Inflammatory macrophage treated with lipopolysaccharide for 4 hours (primary cell): ENCODE data around the gene TMEM117.
"Not testable (repeated sequence)": the region's sequence is repeated elsewhere in the genome, so short reads cannot be mapped to it uniquely, and the experiment has no call there.

ENCODE experiments used
- DNase-seq: peaks from one replicate; pipeline ENCODE4 v3.0.0-alpha.2; 2020

Gene TMEM117

DNA sequence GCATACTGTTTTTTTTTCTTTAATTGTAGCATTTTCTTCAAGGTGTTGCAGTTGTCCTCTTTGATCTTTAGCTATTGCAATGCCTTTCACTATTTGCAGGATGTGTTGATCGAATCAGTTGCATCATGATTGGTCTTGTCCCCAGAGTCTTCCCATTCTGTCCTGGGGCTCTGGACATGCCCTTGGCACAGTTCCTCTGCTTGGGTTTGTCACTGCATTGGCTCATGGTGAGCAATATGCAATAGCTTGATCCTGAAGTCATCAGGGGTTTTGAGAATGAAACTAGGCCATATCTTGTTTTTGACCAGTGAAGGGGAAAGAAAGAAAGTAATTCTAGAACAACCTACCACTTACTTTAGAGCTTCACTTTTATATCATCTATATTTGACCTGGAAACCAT is 281.5 kb downstream of the TMEM117 start:
- no peak for DNase-seq

DNA sequence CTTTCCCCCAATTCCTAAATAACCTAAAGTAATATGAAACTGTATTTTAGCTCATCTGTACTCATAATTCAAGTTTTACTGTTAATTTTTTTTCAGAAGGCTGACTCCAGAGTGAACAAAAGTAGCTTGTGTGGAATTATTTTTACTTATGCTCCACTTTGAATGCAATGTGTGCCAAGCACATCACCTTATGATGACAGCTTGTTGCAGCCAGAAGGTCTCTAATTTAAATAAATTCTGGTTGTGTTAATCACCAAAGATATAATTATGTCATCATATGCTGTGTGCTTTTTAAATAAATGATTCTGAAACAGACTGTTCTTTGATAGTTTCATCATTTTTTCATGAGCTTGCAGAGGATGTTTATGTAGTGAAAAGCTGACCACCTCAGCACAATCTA is 283.1 kb downstream of the TMEM117 start:
- no peak for DNase-seq

DNA sequence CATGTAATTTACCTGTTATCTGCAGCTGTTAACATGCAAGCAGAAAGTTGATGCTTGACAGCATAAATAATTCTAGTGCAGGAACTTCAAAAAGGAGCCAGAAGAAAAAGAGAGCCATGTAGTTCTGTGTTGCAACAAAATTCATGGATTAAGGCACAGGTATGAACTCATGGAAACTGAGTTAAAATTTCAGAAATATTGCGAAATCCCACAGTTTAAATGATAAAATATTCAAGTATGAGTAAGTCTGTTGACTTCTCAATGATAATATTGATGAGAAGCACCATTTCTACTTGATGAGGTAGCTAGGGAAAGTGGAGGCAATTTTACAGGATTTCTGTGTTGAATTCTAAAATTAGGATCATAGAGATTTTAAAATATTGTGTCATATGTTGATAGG is 290.9 kb downstream of the TMEM117 start:
- DNase-seq = no peak

DNA sequence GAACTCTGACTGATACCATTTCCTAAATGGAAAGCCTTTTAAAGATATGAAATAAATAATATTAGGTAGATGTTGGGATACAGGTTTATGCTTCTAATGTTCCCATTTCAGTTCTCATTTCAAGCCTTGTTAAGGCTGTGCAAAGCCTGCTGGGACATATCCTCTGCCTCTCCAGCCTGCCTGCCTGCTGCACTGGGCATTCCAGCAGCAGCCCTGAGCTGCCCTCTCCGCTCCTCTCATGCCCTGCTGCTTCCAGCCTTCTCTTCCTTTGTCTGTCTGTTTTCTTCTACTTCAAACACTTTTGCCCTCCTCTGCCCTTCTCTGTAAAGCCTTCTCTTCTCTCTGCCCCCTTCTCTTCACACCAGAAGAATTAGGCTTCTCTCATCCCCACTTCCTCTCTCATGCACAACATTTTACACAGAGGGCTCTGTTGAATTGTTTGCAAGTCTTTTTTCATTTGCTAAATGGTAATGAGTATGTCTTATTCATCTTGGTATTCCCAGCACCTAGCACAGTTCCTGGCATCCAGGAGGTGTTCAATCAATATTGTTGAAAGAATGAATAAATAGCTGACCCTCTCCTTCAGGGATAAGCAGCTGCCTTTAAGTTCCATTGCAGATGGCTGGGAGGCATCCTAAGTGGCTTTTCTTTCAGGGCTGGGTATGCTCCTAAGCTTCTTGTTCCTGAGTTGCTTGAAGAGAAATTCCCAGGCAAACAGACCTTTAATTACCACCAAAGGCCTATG is 292.3 kb downstream of the TMEM117 start:
- DNase-seq = no peak

DNA sequence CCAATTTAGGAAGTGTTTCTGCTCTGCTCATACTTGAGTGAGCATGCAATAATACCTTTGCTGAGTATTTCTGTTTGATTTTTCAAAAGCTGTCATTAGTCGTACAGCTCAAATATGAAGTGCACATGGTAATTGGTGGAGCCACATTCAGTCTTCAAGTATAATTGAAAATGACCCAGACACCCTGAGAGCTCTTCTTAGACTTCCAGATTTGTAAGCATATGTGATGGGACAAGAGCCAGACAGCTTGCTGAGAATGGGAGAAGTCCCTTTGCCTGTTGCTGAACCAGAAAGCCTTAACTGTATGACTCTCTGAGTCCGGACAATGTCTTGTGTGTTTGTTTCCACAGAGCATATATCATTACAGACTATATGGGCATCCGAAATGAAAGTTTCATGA is 307.3 kb downstream of the TMEM117 start:
- DNase-seq = no peak

DNA sequence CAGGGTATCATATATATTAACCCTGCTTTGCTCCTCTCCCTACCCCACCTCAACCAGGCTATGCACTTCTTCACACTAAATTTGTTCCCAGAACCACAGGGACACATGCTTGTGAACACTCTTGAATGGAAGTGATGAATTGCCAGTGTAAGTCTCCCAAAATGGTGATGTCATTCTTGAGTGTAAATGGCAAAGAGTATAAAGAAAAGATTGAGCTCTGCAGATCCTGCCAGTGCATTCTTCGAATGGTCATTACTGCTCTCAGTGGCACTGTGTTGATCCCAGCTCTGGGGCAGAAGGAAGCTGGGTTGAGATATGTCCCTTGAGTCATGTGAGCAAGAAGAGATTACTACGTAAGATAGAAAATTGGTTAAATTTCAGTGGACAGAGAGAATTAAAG is 313.1 kb downstream of the TMEM117 start:
- no peak for DNase-seq

DNA sequence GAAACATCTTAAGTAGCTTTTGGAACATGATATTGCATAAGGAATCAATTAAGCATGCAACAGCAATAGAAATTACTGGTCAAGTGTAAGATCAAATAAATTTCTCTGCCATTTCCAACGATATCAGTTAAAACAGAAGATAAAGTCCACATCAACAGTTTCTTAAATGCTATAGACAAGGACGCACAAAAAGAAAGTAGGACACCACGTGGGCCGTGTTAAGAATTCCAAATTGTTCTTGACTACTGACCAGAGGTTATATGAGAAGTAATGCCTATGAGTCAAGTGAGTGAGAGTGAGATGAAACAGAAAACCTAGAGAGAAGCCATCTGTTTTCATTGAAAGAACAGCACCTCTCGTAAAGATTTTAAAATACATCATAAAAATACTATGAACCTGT is 318.2 kb downstream of the TMEM117 start:
- no peak for DNase-seq

DNA sequence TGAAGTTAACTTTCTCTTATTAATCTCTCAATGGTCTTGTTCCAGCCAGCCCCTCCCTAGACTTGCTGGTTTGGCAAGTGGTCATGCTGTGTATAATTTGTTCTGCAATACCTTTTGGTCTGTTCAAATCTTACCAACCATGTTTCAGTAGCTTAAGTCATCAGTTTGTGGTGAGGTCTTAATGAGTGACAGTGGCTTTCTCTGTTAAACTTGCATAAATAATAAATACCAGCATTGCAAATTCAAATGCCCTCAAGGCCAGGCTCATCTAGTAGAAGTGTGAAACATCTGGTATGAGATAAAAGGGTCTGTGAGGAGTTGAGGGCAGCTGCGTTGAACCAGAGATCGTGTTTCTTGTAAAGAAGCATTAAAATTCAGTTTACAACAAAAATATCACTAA is 319.5 kb downstream of the TMEM117 start:
- no peak for DNase-seq

DNA sequence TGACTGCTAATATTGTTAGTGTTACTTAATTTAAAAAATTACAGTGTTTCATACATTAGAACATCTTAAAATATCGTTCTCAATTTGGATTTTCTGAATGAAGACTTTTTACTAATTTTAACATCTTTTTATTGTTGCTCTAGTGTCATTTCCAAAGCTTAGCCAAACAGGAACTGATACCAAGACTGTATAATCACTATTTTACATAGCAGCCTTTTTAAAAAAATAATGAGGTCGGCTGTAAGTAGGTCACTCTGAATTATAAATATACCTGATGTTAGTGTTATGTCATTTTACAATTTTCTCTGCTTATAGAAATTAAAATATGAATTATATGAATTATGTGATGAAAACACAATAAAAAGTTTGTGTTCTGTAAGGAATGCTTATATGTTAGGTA is 321.5 kb downstream of the TMEM117 start:
- no peak for DNase-seq

DNA sequence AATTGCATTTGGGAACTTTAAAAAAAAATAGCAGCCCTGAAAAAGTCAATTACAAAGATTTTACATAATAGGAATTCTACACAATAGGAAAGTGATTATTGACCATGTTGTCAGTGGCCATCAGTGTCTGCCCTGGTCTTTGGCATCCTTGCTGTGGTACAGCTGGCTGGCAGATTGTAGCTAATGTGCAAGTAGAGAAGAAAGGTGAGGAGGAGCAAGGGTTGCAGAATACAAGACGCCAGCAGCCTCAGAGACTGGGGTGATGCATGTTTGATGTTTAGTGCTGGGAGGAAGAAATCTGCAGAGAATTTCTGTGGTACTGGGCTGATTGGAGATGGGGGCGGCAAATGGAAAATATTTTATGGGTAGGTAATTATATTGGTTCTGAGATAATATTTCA is 322.9 kb downstream of the TMEM117 start:
- no peak for DNase-seq

DNA sequence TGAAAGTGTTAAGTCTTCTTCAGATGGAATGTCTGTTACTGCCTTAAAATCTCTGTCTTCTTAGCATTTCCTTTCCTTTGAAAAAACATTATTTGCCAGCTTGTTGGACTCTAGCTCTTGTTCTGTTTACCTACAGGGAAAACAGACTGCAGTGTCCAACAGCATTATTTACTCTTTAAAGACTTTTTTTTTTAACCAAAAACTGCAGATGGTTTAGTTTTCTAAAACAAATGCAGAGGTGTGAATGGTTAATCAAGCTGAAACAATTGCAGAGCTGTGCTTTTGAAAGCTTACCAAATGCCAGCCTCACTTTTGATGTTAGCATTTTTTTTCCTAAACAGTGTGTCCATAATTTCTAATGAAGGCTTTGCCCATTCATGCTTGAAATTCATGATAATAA is 323.3 kb downstream of the TMEM117 start:
- DNase-seq = no peak

DNA sequence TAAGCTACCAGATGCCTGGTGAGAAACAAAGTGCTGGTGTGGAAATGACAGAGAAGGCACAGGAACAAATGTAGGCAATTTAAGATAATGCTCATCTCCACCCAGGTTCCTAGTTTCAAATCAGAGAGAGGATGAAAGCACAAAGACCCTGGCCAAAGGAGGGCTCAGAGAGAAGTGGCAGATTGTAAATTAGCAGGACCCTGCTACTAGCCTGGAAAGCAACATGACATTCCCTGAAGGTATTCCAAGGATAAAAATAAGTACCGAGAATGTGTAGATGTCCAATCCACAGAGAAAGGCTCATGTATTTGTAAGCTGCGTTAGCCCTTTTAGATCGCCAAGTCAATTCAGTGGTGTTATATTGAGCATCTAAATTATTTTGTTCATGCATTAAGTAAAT is 324.0 kb downstream of the TMEM117 start:
- DNase-seq = no peak

DNA sequence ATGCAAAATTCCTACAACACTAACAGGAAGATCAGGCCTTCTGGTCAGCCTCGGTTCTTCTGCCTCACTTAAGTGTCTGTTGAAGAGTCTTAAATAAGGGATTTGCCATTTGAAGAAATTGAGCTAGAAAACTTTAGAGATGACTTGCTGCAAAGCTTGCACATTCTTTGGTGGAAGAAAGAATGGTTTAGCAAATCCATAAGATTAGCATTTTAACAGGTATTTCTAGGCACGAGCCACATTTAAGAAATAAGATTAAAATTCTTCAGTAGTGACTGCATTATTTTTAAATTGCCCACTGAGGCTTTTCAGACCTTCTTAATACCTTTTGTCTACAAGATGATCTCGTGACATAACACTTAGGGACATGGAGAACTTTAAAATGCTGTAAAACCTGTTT is 327.1 kb downstream of the TMEM117 start:
- no peak for DNase-seq

DNA sequence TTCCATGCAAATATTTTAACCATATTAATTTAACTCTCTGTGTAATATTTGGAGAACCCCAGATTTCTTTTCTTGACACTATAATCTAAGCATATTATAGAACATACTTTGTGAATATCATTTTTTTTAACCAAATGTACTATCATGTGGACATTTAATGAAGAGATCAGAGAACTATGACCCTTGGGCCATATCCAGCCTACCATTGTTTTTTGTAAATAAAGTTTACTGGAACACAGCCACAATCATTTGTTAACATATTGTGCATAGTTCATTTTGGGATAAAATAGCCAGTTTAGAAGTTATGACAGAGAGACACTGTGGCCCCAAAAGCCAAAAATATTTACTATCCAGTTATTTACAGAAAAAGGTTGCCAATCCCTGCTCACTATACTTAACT is 338.2 kb downstream of the TMEM117 start:
- DNase-seq = no peak

DNA sequence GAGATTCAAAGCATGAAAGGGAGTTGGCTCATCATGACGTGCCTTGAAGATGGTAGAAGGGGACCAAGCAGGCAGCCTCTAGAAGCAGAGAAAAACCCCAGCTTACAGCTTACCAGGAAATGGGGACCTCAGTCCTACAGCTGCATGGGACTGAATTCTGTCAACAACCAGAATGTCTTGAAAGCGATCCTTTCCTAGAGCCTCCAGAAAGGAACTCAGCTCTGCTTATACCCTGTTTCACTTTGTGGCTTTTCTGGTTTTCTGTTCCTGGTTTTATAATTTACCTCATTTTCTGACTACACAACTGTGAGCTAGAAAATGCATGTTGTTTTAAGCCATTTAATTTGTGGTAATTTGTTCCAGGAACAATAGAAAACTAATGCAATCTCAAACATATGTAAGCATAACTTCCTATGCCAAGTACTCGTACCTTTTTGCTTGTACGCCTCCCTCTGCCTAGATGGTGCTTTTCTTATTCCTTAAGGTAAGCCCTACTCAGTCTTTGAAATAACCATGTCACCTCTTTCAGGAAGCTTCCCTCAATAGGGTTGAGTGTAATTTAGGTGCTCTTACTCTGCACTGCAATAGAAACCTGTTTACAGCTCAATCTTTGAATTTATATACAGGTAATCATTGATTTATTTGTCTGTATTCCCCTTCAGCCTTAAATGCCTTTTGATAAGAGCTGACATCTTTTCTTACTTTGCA is 348.8 kb downstream of the TMEM117 start:
- no peak for DNase-seq

DNA sequence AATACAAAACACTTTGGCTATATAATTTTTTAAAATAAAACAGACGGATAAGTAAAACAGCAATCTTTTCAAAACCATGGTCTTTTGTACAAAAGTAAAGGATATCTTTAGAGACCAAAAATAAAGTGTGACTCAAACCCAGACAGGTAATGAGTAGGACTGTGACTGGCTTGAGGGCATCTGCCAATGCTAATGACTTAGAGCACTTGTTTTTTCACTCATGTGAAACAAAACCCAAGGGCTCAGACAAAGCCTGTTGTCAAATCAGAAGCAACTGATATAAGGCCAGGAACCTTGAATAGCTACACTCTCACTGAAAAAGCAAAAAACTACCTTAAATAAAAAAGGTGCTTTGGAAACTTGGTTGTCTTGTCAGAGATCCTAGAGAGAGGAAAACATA is 357.4 kb downstream of the TMEM117 start:
- DNase-seq = no peak

DNA sequence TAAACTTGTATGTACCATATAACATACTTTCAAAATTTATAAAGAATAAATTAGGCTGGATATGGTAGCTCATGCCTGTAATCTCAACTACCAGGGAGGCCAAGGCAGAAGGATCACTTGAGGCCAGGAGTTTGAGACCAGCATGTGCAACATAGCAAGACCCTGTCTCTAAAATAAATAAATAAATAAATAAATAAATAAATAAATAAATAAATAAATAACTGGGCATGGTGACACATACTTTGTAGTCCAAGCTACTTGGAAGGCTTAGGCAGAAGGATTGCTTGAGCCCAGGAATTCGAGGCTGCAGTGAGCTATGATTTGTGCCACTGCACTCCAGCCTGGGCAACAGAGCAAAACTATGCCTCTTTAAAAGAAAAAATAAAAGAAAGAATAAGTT is 359.8 kb downstream of the TMEM117 start:
- DNase-seq = not testable (repeated sequence)

DNA sequence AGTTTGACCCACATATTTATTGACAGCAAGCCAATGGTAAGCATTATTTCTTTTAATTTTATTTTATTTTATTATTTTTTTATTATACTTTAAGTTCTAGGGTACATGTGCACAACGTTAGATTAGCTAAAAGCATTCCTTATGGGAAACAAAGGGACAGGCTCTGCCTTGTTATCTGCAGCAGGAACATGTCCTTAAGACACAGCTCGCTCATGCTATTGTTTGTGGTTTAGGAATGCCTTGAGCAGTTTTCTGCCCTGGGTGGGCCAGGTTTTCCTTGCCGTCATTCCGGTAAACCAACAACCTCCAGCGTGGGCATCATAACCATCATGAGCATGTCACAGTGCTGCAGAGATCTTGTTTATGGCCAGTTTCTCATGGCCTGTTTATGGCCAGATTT is 370.2 kb downstream of the TMEM117 start:
- no peak for DNase-seq

DNA sequence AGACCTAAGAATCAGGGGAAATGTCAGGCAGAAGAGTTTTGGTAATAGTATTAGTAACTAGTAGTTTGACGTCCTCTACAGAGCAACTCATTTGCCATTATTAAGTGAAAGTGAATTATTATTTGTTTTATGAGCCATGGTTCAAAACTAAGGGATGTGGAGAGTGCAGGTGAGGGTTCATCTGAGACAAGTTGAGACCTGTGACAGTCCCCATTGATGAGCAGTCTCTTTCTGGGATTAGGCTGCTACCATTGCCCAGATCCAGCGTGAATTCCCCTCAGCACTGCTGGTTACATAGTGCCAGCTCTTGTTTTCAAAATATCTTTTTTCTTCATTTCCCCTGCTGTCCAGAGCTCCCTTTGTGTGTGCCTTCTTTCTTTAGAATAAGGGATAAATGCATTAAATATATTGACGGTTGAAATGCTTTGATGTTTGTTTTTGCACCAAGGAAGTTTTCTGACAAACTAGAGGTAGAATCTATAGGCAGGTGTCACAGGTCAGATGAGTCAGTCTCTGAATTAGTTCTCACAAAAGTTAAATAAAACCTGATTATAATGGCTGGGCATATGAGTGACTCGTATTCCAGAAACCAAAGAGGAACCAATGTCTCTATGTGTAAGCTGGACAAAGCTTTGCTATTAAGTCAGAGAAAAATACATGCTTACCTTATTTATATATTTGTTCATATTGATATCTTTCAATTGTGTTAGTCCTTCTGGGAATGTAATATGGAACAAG is 381.4 kb downstream of the TMEM117 start:
- no peak for DNase-seq

DNA sequence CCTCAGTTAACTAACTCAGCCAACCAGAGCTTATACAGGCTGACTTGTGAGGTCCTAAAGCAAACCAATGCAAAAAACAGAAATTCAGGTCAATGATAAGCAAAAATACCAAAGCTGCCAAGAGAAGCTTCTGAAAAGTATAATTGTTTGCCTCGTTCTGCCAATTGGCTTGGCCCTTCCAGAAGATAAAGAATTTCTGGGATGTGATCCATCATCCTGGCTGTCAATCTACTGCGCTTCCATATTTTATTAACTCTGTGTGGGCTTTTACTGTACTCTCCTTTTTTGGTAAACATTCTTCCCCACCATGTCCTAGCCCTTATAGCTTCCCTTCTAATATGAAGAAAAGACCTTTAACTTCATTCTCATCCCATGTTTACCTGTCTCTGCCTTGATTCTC is 387.9 kb downstream of the TMEM117 start:
- DNase-seq = no peak

DNA sequence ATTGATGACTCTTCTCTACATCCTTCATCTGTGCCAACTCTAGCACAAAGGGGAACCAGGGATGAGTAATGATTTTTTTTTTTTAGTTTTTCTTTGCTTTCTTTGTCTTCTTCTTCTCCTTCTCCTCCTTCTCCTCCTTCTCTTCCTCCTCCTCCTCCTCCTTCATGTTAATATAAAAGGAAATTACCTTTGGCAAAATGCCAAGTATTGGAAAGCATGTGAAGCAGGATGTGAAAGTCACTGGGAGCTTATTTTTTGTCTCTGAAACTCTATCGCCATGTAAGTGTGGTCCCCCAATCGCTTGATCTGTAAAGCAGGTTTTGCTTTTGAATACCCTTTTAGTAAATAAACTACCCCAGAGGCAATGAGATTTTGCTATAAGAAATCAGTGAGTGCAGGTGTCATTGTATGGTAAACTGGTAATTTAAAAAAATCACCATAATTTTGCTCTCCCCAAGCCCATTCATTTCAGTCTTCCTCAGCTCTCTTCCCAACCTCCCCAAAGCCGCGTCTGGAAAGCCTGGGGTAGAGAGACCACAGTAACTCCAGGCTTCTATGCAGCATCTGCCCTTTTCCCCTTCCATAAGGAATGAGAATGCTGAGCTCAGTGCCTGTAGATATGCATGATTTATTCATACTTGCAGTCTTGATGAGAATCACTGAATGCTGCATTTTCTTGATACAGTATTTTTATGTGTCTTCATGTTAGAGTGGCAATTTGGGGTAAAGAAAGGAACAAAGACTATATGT is 388.7 kb downstream of the TMEM117 start:
- no peak for DNase-seq

DNA sequence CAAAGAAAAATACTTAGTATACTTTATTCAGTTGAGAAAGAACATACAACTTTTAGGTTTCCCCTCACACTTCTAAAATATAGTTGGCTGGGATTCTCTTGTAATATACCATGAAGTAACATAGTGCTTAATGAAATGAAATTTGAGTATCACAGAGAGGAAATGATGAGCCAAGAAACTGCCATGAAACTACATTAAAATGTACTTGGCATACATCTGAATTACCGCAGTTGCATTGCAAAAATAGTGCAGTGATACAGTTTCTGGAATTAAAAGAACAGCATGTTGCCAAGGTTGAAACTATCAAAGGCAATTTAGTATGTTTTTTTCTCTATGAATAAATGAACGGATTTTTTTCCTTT is 389.2 kb downstream of the TMEM117 start:
- no peak for DNase-seq

DNA sequence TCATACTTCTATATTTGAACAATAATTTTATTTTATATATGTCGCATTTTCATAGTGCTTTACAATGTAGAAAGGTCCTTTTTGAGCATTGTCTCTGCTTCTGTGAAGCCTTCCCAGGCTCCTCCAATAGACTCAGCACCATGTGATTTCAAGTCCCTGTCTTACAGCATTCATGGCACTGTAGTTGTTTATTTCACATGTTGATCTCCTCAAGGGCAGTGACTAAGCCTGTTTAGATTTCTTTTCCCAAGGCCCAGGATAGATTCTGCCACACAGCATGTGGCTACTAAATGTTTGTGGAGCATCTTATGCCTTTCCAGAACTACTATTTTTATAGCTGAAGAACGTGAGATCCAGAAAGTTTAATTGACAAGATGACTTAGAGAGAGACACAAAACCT is 391.7 kb downstream of the TMEM117 start:
- DNase-seq = no peak

DNA sequence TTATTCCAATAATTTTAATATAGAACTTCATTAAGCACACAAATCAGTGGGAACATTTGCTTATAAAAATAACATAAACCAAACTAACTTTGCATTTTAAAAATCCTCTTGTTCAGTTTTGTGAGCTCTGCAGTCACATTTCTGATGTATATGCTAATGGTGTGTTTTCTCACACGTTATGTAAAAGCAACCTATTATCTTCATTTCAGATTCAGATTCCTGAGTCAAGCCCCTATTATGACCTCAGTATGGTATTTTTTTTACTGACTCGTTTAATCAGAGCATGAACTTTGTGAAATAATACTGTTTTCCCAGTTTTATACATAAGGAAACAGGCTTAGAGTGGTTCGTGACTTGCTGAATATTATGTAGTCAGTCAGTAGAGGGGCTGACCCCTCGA is 394.0 kb downstream of the TMEM117 start:
- DNase-seq = no peak
